Bronchial epithelial cell (primary cell): ENCODE data around the gene LAMB1. TPM values are rescaled to one million over a fixed set of nuclear protein-coding genes. Genes with fewer than 3 reads are reported as not detected.
"Not testable (repeated sequence)": the region's sequence is repeated elsewhere in the genome, so short reads cannot be mapped to it uniquely, and the experiment has no call there.

ENCODE experiments used
- DNase-seq: peaks from one replicate; pipeline ENCODE4 v3.0.0-alpha.2; 2010; ENCODE audit warnings: low read depth
- FAIRE-seq: peaks from 2 replicates; lab custom pipeline; 2011; peaks lifted over from hg19 to GRCh38; lab: Jason Lieb, UNC
- H3K27me3 ChIP-seq: 2 replicates; pipeline ENCODE4 v1.5.1; 2011; ENCODE audit warnings: low read length; ENCODE audit not compliant: control insufficient read depth, insufficient read depth
- H3K36me3 ChIP-seq: 2 replicates; pipeline ENCODE4 v1.5.1; 2011; ENCODE audit warnings: low read length; ENCODE audit not compliant: control insufficient read depth, insufficient read depth
- H3K4me3 ChIP-seq: 2 replicates; pipeline ENCODE4 v1.5.1; 2011; ENCODE audit warnings: mild to moderate bottlenecking, low read depth, low read length, control low read depth
- total RNA-seq: library from RNA; depleted of rRNA; stranded (reverse); fragments of >200 nt; gene quantifications from 2 replicates; pipeline ENCODE4 v1.2.1, GENCODE V29; 2014
- TF ChIP-seq, protein P1 (sequence below): IDR thresholded peaks from 2 replicates; pipeline ENCODE4 v1.5.1; 2011; ENCODE audit warnings: mild to moderate bottlenecking, moderate library complexity, low read length, control low read depth, inconsistent platforms; ENCODE audit not compliant: insufficient read depth, severe bottlenecking

LAMB1 gene
- total RNA-seq, 1 donor from 2014 or later, result 75.8 TPM

DNA sequence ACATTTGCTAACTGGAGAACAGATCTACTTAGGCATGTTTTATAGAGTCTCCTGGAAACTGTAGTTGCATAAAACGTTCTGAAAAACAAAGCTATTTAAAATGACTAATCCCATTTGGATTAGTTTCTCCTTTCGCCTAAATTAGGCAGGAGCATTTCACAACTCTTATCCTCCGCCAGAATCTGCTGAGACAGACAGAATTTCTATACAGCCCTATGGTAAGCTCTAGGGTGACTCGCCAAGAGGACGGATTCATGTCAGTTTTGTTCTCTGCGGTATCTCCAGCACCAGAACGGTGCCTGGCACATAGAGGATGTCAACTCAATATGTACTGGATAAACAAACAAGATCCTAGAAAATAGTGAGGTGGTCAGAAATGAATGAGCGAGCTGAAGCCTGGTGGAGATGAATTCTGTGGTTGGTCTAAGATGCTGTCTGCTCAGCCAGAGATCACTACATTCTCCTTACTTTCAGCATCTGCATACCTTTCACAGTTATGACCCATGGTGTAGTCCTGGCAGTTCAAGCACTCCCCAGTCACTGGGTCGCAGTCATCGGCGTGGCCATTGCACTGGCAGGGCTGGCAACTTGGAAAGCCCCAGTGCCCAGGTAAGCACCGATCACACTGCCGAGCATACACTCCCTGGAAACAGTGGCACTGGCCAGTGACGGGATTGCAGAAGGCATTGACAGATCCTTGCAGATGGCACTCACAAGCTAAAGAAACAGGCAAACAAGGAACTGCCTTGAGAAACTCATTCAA, 44.0 kb downstream of the LAMB1 start:
- Histone ChIP-seq H3K36me3 (peaks cover 18% of the 10 kb centered on the region), H3K27me3 (no peaks in the 10 kb centered on the region), H3K4me3 (no peak overlapping the region)
- DNase-seq (peak; percentile 76), FAIRE-seq (no peak)
- TF ChIP-seq, protein P1, sequence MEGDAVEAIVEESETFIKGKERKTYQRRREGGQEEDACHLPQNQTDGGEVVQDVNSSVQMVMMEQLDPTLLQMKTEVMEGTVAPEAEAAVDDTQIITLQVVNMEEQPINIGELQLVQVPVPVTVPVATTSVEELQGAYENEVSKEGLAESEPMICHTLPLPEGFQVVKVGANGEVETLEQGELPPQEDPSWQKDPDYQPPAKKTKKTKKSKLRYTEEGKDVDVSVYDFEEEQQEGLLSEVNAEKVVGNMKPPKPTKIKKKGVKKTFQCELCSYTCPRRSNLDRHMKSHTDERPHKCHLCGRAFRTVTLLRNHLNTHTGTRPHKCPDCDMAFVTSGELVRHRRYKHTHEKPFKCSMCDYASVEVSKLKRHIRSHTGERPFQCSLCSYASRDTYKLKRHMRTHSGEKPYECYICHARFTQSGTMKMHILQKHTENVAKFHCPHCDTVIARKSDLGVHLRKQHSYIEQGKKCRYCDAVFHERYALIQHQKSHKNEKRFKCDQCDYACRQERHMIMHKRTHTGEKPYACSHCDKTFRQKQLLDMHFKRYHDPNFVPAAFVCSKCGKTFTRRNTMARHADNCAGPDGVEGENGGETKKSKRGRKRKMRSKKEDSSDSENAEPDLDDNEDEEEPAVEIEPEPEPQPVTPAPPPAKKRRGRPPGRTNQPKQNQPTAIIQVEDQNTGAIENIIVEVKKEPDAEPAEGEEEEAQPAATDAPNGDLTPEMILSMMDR, result no peak

- FAIRE-seq, result no peak
- Histone ChIP-seq H3K4me3 (no peak overlapping the region), H3K36me3 (peaks cover 18% of the 10 kb centered on the region), H3K27me3 (no peaks in the 10 kb centered on the region)
- TF ChIP-seq, protein P1, result no peak
- no peak for DNase-seq
Observed at GRCh38 chr7:107957436-107957835, 45.5 kb downstream of the LAMB1 start.

GRCh38 chr7:107956950-107957349, 46.0 kb downstream of the LAMB1 start:
- H3K36me3 ChIP-seq, result peaks cover 16% of the 10 kb centered on the region
- FAIRE-seq, result not testable (repeated sequence)

DNA sequence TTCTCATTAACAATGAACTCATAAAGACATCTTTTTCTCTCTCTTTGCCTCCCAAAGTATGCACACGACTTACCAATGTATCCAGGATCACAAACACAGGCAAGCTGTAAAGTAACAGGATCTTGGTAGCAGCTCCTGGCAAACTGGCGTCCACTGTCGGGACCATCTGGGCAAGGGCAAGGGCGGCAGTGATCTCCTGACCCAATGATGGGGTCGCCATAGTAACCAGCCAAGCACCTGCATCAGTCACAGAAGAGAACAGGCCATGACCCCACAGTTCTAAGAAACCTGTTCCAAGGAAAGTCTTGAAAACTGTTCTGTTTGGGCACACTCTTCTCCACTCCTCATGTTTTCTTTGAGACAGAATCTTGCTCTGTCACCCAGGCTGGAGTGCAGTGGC, 47.6 kb downstream of the LAMB1 start:
- TF ChIP-seq, protein P1, result no peak
- no peak for FAIRE-seq
- H3K4me3 ChIP-seq, result no peak overlapping the region
- peaks cover 19% of the 10 kb centered on the region for H3K36me3 ChIP-seq
- H3K27me3 ChIP-seq, result no peaks in the 10 kb centered on the region
- no peak for DNase-seq

More at GRCh38 chr7:107956950-107957349, 46.0 kb downstream of the LAMB1 start:
- H3K27me3 ChIP-seq, H3K4me3 ChIP-seq, DNase-seq: not testable (repeated sequence)

- FAIRE-seq (no peak), DNase-seq (no peak)
- Histone ChIP-seq H3K36me3 (peaks cover 12% of the 10 kb centered on the region), H3K4me3 (no peak overlapping the region), H3K27me3 (no peaks in the 10 kb centered on the region)
- TF ChIP-seq, protein P1, result no peak
Observed at GRCh38 chr7:107953924-107954303, 49.0 kb downstream of the LAMB1 start.

- DNase-seq (no peak), FAIRE-seq (no peak)
- Histone ChIP-seq H3K36me3 (peaks cover 13% of the 10 kb centered on the region), H3K27me3 (no peaks in the 10 kb centered on the region), H3K4me3 (no peak overlapping the region)
- TF ChIP-seq, protein P1, result no peak
Observed at GRCh38 chr7:107953265-107953923, 49.6 kb downstream of the LAMB1 start.
